ENCODE results near the gene DNAH6. TPM values are rescaled to one million over a fixed set of nuclear protein-coding genes. Genes with fewer than 3 reads are reported as not detected.

DNAH6 gene
- total RNA-seq, 1 donor from 2014 or later = 2.6 TPM

DNA sequence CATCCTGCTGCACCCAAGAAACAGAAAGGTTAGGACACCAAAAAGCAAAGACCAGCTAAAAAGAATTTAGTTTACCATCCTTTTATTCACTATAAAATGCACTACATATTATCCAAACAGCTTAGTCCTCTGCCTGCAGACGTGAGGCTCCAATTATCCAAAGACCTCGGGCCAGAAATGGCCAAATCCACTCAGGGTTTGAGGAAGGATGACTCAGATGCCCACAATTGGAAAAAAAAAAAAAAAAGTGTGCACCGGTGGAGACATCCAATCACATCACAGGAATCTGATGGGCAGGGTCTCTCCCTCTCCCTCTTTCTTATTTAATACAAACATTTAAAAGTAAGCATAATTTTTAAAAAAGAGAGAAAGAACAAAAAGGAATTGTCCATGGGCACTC lies 298.8 kb downstream of the DNAH6 start:
- no peaks in the 10 kb centered on the region for H3K9me3 Mint-ChIP-seq
- Histone ChIP-seq H3K79me2 (ENCODE audit: low read depth) (no peaks in the 10 kb centered on the region), H3K27ac (no peak overlapping the region), H3K4me3 (no peak overlapping the region), H4K20me1 (ENCODE audit: low read depth) (no peaks in the 10 kb centered on the region), H3K9ac (no peak overlapping the region), H3K36me3 (no peaks in the 10 kb centered on the region), H3K27me3 (no peaks in the 10 kb centered on the region), H3K4me2 (no peak overlapping the region), H3K4me1 (no peaks in the 10 kb centered on the region), H2AFZ (replicated peaks) (no peak overlapping the region), H3K9me3 (ENCODE audit: low read depth) (no peaks in the 10 kb centered on the region), H3F3A (ENCODE audit: low read depth) (no peaks in the 10 kb centered on the region)
- no peaks in the 10 kb centered on the region for H3K36me3 Mint-ChIP-seq
- DNase-seq (ENCODE audit: low spot score) = no peak
- H3K4me3 Mint-ChIP-seq = no peak overlapping the region
- H3K27me3 Mint-ChIP-seq (ENCODE audit: insufficient read depth, low read depth) = peaks cover 5% of the 10 kb centered on the region
- TF ChIP-seq EZH2 (IDR thresholded peaks at IDR 0.05) (no peak), EZH2phosphoT487 (IDR thresholded peaks at IDR 0.05) (no peak)
- TF ChIP-seq, protein P1, sequence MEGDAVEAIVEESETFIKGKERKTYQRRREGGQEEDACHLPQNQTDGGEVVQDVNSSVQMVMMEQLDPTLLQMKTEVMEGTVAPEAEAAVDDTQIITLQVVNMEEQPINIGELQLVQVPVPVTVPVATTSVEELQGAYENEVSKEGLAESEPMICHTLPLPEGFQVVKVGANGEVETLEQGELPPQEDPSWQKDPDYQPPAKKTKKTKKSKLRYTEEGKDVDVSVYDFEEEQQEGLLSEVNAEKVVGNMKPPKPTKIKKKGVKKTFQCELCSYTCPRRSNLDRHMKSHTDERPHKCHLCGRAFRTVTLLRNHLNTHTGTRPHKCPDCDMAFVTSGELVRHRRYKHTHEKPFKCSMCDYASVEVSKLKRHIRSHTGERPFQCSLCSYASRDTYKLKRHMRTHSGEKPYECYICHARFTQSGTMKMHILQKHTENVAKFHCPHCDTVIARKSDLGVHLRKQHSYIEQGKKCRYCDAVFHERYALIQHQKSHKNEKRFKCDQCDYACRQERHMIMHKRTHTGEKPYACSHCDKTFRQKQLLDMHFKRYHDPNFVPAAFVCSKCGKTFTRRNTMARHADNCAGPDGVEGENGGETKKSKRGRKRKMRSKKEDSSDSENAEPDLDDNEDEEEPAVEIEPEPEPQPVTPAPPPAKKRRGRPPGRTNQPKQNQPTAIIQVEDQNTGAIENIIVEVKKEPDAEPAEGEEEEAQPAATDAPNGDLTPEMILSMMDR (IDR thresholded peaks at IDR 0.05) = no peak
- H3K27ac Mint-ChIP-seq = no peak overlapping the region
- peaks cover 3% of the 10 kb centered on the region for H3K4me1 Mint-ChIP-seq

DNA sequence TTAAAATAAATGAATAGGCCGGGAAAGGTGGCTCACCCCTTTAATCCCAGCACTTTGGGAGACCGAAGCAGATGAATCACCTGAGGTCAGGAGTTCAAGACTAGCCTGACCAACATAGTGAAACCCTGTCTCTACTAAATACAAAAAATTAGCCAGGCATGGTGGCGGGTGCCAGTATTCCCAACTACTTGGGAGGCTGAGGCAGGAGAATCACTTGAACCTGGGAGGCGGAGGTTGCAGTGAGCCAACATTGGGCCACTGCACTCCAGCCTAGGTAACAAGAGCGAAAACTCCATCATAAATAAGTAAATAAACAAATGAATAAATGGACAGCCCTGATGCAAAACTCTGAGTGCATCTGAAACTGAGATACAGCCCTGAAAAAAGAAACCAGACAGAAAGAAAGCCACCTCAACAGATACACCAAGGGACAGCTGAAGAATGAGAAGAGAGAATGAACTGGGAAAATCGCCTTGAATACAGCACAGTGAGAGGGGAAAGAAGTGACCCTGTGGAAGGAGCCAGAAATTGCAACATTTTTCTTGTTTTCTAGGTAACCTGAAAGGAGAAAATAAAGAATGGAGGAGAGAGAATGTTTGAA lies 300.2 kb downstream of the DNAH6 start:
- no peaks in the 10 kb centered on the region for H3K27me3 Mint-ChIP-seq (ENCODE audit: insufficient read depth, low read depth)
- no peaks in the 10 kb centered on the region for H3K27me3 ChIP-seq
- no peak overlapping the region for H3K9ac ChIP-seq
- DNase-seq (ENCODE audit: low spot score) = no peak
- H3K27ac ChIP-seq = no peak overlapping the region
- H3K4me3 Mint-ChIP-seq = no peak overlapping the region
- no peaks in the 10 kb centered on the region for H3K36me3 Mint-ChIP-seq
- no peaks in the 10 kb centered on the region for H3F3A ChIP-seq (ENCODE audit: low read depth)
- H3K27ac Mint-ChIP-seq = no peak overlapping the region
- no peaks in the 10 kb centered on the region for H3K79me2 ChIP-seq (ENCODE audit: low read depth)
- H3K4me1 Mint-ChIP-seq = peaks cover 3% of the 10 kb centered on the region
- TF ChIP-seq EZH2 (IDR thresholded peaks at IDR 0.05) (no peak), EZH2phosphoT487 (IDR thresholded peaks at IDR 0.05) (no peak)
- TF ChIP-seq, protein P1 (IDR thresholded peaks at IDR 0.05) = no peak
- no peaks in the 10 kb centered on the region for H3K4me1 ChIP-seq
- no peaks in the 10 kb centered on the region for H3K9me3 ChIP-seq (ENCODE audit: low read depth)
- no peak overlapping the region for H2AFZ ChIP-seq (replicated peaks)
- H3K9me3 Mint-ChIP-seq = no peaks in the 10 kb centered on the region
- no peak overlapping the region for H3K4me3 ChIP-seq
- no peaks in the 10 kb centered on the region for H4K20me1 ChIP-seq (ENCODE audit: low read depth)
- H3K4me2 ChIP-seq = no peak overlapping the region
- no peaks in the 10 kb centered on the region for H3K36me3 ChIP-seq

GRCh38 chr2:84817239-84817655 lies 300.9 kb downstream of the DNAH6 start:
- H3K4me3 ChIP-seq = no peak overlapping the region
- H3K4me1 Mint-ChIP-seq = no peaks in the 10 kb centered on the region
- H3K36me3 Mint-ChIP-seq = no peaks in the 10 kb centered on the region
- H3K4me2 ChIP-seq = no peak overlapping the region
- TF ChIP-seq, protein P1 (IDR thresholded peaks at IDR 0.05) = no peak
- TF ChIP-seq EZH2 (IDR thresholded peaks at IDR 0.05) = no peak
- no peak for TF ChIP-seq EZH2phosphoT487 (IDR thresholded peaks at IDR 0.05)
- H3K27me3 ChIP-seq = no peaks in the 10 kb centered on the region
- no peak for DNase-seq (ENCODE audit: low spot score)
- no peaks in the 10 kb centered on the region for H3F3A ChIP-seq (ENCODE audit: low read depth)
- H4K20me1 ChIP-seq (ENCODE audit: low read depth) = no peaks in the 10 kb centered on the region
- no peak overlapping the region for H2AFZ ChIP-seq (replicated peaks)
- no peaks in the 10 kb centered on the region for H3K36me3 ChIP-seq
- H3K79me2 ChIP-seq (ENCODE audit: low read depth) = no peaks in the 10 kb centered on the region
- no peaks in the 10 kb centered on the region for H3K9me3 ChIP-seq (ENCODE audit: low read depth)
- no peak overlapping the region for H3K9ac ChIP-seq
- H3K9me3 Mint-ChIP-seq = no peaks in the 10 kb centered on the region
- H3K4me1 ChIP-seq = no peaks in the 10 kb centered on the region
- no peaks in the 10 kb centered on the region for H3K27me3 Mint-ChIP-seq (ENCODE audit: insufficient read depth, low read depth)
- H3K27ac Mint-ChIP-seq = no peak overlapping the region
- no peak overlapping the region for H3K4me3 Mint-ChIP-seq
- no peak overlapping the region for H3K27ac ChIP-seq

Measured in neural progenitor cell (in vitro differentiated cells).